Loucy (cell line): Measurements from ENCODE around the gene DACT1.

ENCODE experiments used
- H2AFZ ChIP-seq: fragments of 200-600 bp; sonication (generic); 2 replicates; pipeline ENCODE4 v1.6.0; 2016; ENCODE audit warnings: antibody characterized with exemption, mild to moderate bottlenecking, low read length, moderate library complexity
- H3F3A ChIP-seq: fragments of 200-600 bp; 2 replicates; pipeline ENCODE4 v1.6.0; 2016; ENCODE audit warnings: antibody characterized with exemption, low read depth, mild to moderate bottlenecking
- H3K27me3 ChIP-seq: fragments of 200-600 bp; sonication (generic); 2 replicates; pipeline ENCODE4 v1.6.1; 2014; ENCODE audit warnings: low read length, mild to moderate bottlenecking; ENCODE audit not compliant: insufficient read depth, poor library complexity, severe bottlenecking
- H3K36me3 ChIP-seq: fragments of 200-600 bp; sonication (generic); 2 replicates; pipeline ENCODE4 v1.6.1; 2016; ENCODE audit warnings: low read length; ENCODE audit not compliant: insufficient read depth
- H3K4me1 ChIP-seq: fragments of 200-600 bp; sonication (generic); 2 replicates; pipeline ENCODE4 v1.5.1; 2014; ENCODE audit warnings: low read length, mild to moderate bottlenecking; ENCODE audit not compliant: insufficient read depth, poor library complexity, severe bottlenecking
- H3K4me2 ChIP-seq: fragments of 200-600 bp; sonication (generic); 2 replicates; pipeline ENCODE4 v1.6.0; 2014; ENCODE audit warnings: antibody characterized with exemption, low read length, low read depth, mild to moderate bottlenecking; ENCODE audit not compliant: poor library complexity, severe bottlenecking
- H3K4me3 ChIP-seq: fragments of 200-600 bp; sonication (generic); 2 replicates; pipeline ENCODE4 v1.5.1; 2014; ENCODE audit warnings: low read length, mild to moderate bottlenecking, mixed read lengths; ENCODE audit not compliant: poor library complexity, severe bottlenecking
- H3K79me2 ChIP-seq: fragments of 200-600 bp; sonication (generic); 2 replicates; pipeline ENCODE4 v1.6.1; 2014; ENCODE audit warnings: low read length; ENCODE audit not compliant: insufficient read depth
- H3K9ac ChIP-seq: fragments of 200-600 bp; sonication (generic); 2 replicates; pipeline ENCODE4 v1.6.0; 2014; ENCODE audit warnings: mild to moderate bottlenecking, low read depth, low read length, moderate library complexity; ENCODE audit not compliant: poor library complexity, severe bottlenecking
- H3K9me2 ChIP-seq: fragments of 200-600 bp; sonication (generic); replicated peaks from 2 replicates; pipeline ENCODE4 v1.6.1; 2016; ENCODE audit warnings: low read depth, low read length, mixed read lengths
- H3K9me3 ChIP-seq: fragments of 200-600 bp; sonication (generic); 2 replicates; pipeline ENCODE4 v1.6.1; 2014; ENCODE audit warnings: mild to moderate bottlenecking, antibody characterized with exemption, low read length, low read depth; ENCODE audit not compliant: insufficient read depth
- H4K20me1 ChIP-seq: fragments of 200-600 bp; sonication (generic); 2 replicates; pipeline ENCODE4 v1.6.0; 2014; ENCODE audit warnings: antibody characterized with exemption, low read length, mild to moderate bottlenecking; ENCODE audit not compliant: insufficient read depth, poor library complexity, severe bottlenecking
- CTCF ChIP-seq: fragments of 200-600 bp; sonication (generic); conservative IDR thresholded peaks from 2 replicates; pipeline ENCODE4 v1.5.1; 2014; ENCODE audit warnings: mild to moderate bottlenecking, antibody characterized with exemption, low read length
- EZH2phosphoT487 ChIP-seq: fragments of 200-600 bp; IDR thresholded peaks from 2 replicates; pipeline ENCODE4 v1.6.1; 2018; ENCODE audit warnings: antibody characterized with exemption, mild to moderate bottlenecking, moderate library complexity, borderline replicate concordance

The DACT1 gene

GRCh38 chr14:58677517-58677916 is 39.8 kb downstream of the DACT1 start:
- Histone ChIP-seq H3K4me2 (no peak overlapping the region), H3K9me2 (no peaks in the 10 kb centered on the region), H3K27me3 (no peaks in the 10 kb centered on the region), H3K9me3 (no peaks in the 10 kb centered on the region), H3K36me3 (no peaks in the 10 kb centered on the region), H4K20me1 (no peaks in the 10 kb centered on the region), H3K79me2 (no peaks in the 10 kb centered on the region), H3F3A (no peaks in the 10 kb centered on the region), H3K4me3 (no peak overlapping the region), H2AFZ (no peak overlapping the region), H3K4me1 (no peaks in the 10 kb centered on the region), H3K9ac (no peak overlapping the region)
- TF ChIP-seq CTCF = no peak
- TF ChIP-seq EZH2phosphoT487 = no peak

DNA sequence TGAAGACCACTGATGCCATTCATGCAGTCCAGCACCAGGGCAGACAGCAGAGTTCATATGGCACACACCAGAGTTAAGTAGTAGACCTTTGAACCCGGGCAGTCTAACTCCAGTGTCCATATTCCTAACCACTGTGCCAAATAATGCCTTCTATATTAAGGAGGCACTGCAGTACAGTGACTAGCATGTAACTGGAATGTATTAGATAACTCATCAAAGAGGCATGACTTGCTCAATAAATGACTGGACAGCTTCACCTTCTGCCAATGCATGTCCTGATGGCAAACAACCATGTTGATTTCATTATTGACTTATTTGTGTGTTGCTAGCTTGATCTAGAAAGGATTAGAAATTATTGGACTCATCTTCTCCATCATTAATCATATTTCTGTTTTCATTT is 40.2 kb downstream of the DACT1 start:
- TF ChIP-seq EZH2phosphoT487 (no peak), CTCF (no peak)
- Histone ChIP-seq H3K9ac (no peak overlapping the region), H3K4me1 (no peaks in the 10 kb centered on the region), H3K4me2 (no peak overlapping the region), H3K79me2 (no peaks in the 10 kb centered on the region), H3K27me3 (no peaks in the 10 kb centered on the region), H3F3A (no peaks in the 10 kb centered on the region), H3K9me2 (no peaks in the 10 kb centered on the region), H3K36me3 (no peaks in the 10 kb centered on the region), H3K9me3 (no peaks in the 10 kb centered on the region), H4K20me1 (no peaks in the 10 kb centered on the region), H3K4me3 (no peak overlapping the region), H2AFZ (no peak overlapping the region)

DNA sequence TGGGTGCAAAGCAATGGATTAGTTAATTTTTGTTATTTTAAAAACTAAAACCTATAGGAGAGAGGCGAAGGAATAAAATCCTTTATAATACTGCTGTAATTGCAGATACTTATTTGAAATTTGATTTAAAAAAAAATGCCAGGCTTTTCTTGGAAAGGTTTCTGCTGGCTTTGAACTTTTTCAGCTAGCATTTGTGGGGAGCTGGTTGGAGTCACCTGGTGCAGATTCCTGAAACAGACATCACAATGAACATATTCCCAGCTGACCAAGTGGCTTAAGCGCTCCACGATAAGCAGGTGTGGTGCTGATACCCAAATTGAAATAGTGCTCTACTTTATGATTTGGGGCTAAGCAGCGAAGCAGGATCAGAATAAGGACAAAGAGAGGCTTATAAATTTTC is 42.9 kb downstream of the DACT1 start:
- H4K20me1 ChIP-seq = no peaks in the 10 kb centered on the region
- no peaks in the 10 kb centered on the region for H3K9me3 ChIP-seq
- H3K79me2 ChIP-seq = no peaks in the 10 kb centered on the region
- no peaks in the 10 kb centered on the region for H3F3A ChIP-seq
- no peak overlapping the region for H2AFZ ChIP-seq
- no peak overlapping the region for H3K9ac ChIP-seq
- H3K9me2 ChIP-seq = no peaks in the 10 kb centered on the region
- no peak overlapping the region for H3K4me2 ChIP-seq
- no peaks in the 10 kb centered on the region for H3K4me1 ChIP-seq
- H3K27me3 ChIP-seq = no peaks in the 10 kb centered on the region
- no peak for TF ChIP-seq CTCF
- no peak for TF ChIP-seq EZH2phosphoT487
- no peak overlapping the region for H3K4me3 ChIP-seq
- H3K36me3 ChIP-seq = no peaks in the 10 kb centered on the region
